ENCODE measurements around the gene DGKH.
"Not testable (repeated sequence)": the region's sequence is repeated elsewhere in the genome, so short reads cannot be mapped to it uniquely, and the experiment has no call there.

Gene DGKH

GRCh38 chr13:42110410-42111155 is 62.1 kb downstream of the DGKH start:
- DNase-seq (ENCODE audit: low read depth): no peak

- DNase-seq (ENCODE audit: low read depth): no peak
These were observed 64.4 kb downstream of the DGKH start for GRCh38 chr13:42112864-42113263.

- no peak for DNase-seq (ENCODE audit: low read depth)
These were observed 65.0 kb downstream of the DGKH start for GRCh38 chr13:42113478-42113877.

GRCh38 chr13:42114278-42114677 is 65.8 kb downstream of the DGKH start:
- DNase-seq (ENCODE audit: low read depth): no peak

- DNase-seq (ENCODE audit: low read depth): no peak
These were observed 66.5 kb downstream of the DGKH start for GRCh38 chr13:42114912-42115311.

- no peak for DNase-seq (ENCODE audit: low read depth)
These were observed 67.8 kb downstream of the DGKH start for GRCh38 chr13:42116225-42116624.

- DNase-seq (ENCODE audit: low read depth): no peak
These were observed 70.6 kb downstream of the DGKH start for GRCh38 chr13:42119041-42119440.

GRCh38 chr13:42119875-42120274 is 71.4 kb downstream of the DGKH start:
- DNase-seq (ENCODE audit: low read depth): no peak

GRCh38 chr13:42123600-42123999 is 75.2 kb downstream of the DGKH start:
- DNase-seq (ENCODE audit: low read depth): no peak

- DNase-seq (ENCODE audit: low read depth): no peak
These were observed 76.6 kb downstream of the DGKH start for GRCh38 chr13:42125046-42125445.

- no peak for DNase-seq (ENCODE audit: low read depth)
These were observed 78.6 kb downstream of the DGKH start for GRCh38 chr13:42127047-42127446.

- no peak for DNase-seq (ENCODE audit: low read depth)
These were observed 80.6 kb downstream of the DGKH start for GRCh38 chr13:42129033-42129432.

GRCh38 chr13:42136518-42136917 is 88.1 kb downstream of the DGKH start:
- no peak for DNase-seq (ENCODE audit: low read depth)

- no peak for DNase-seq (ENCODE audit: low read depth)
These were observed 89.5 kb downstream of the DGKH start for GRCh38 chr13:42137856-42138537.

GRCh38 chr13:42140494-42140893 is 92.0 kb downstream of the DGKH start:
- DNase-seq (ENCODE audit: low read depth): no peak

GRCh38 chr13:42141052-42141451 is 92.6 kb downstream of the DGKH start:
- DNase-seq (ENCODE audit: low read depth): not testable (repeated sequence)

- DNase-seq (ENCODE audit: low read depth): no peak
These were observed 97.9 kb downstream of the DGKH start for GRCh38 chr13:42146359-42146758.

GRCh38 chr13:42148538-42148937 is 100.1 kb downstream of the DGKH start:
- no peak for DNase-seq (ENCODE audit: low read depth)

GRCh38 chr13:42149136-42149535 is 100.7 kb downstream of the DGKH start:
- no peak for DNase-seq (ENCODE audit: low read depth)

- no peak for DNase-seq (ENCODE audit: low read depth)
These were observed 103.3 kb downstream of the DGKH start for GRCh38 chr13:42151781-42152180.

GRCh38 chr13:42152495-42152894 is 104.0 kb downstream of the DGKH start:
- DNase-seq (ENCODE audit: low read depth): no peak

- no peak for DNase-seq (ENCODE audit: low read depth)
These were observed 105.0 kb downstream of the DGKH start for GRCh38 chr13:42153199-42154113.

- no peak for DNase-seq (ENCODE audit: low read depth)
These were observed 106.8 kb downstream of the DGKH start for GRCh38 chr13:42155251-42155650.
